NCI-H446 treated with DMSO at 0.1 percent for 48 hours (cell line): Measurements from ENCODE around the gene AKR1C8.
"Not testable (repeated sequence)": the region's sequence is repeated elsewhere in the genome, so short reads cannot be mapped to it uniquely, and the experiment has no call there.

Source experiments
- DNase-seq: peaks from one replicate; lab custom pipeline; 2025; lab: John Stamatoyannopoulos, UW

AKR1C8 gene

GRCh38 chr10:5168897-5169420 is 16.0 kb downstream of the AKR1C8 start:
- DNase-seq = no peak

GRCh38 chr10:5165738-5166137 is 19.2 kb downstream of the AKR1C8 start:
- no peak for DNase-seq

GRCh38 chr10:5163487-5163886 is 21.5 kb downstream of the AKR1C8 start:
- DNase-seq = no peak

DNA sequence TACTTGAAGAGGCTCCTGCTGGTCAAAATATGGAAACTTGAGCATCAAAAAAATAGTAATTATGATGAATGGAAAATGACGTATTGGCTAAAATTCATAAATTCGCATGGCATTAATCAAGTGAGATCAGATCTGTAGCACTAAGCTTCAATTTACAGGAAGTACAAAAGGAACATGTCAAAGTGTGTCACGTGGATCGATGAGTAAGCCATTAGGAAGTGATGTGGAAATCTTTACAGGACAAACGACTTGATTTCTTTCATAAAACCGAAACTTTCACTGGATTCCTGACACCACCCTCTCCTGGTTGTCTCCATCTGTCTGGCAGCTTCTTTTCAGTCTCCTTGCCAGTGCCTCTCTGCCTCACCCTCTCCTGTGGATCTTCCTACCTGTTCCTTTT is 25.8 kb downstream of the AKR1C8 start:
- no peak for DNase-seq

GRCh38 chr10:5157501-5157900 is 27.4 kb downstream of the AKR1C8 start:
- DNase-seq = no peak

- no peak for DNase-seq
Measured at GRCh38 chr10:5155951-5156350, 29.0 kb downstream of the AKR1C8 start.

GRCh38 chr10:5151076-5151475 is 33.9 kb downstream of the AKR1C8 start:
- DNase-seq = no peak

DNA sequence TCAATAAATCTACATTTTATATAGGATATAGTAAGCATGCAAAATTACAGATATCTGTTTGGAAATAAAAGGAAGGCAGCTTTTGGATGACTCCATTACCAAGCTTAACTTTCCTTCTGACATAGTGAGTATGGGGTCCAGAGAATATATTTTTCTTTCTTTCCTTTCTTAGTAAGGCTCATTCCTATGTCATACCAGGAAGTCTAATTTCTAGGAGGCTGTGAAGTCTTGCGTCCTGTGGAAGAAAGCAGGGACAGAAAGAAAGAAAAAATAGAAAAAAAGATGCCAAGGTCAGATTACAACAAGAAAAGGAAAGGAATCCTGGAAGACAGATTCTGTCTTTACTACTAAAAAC is 36.3 kb downstream of the AKR1C8 start:
- DNase-seq = no peak

- no peak for DNase-seq
Measured at GRCh38 chr10:5147981-5148677, 36.8 kb downstream of the AKR1C8 start.

DNA sequence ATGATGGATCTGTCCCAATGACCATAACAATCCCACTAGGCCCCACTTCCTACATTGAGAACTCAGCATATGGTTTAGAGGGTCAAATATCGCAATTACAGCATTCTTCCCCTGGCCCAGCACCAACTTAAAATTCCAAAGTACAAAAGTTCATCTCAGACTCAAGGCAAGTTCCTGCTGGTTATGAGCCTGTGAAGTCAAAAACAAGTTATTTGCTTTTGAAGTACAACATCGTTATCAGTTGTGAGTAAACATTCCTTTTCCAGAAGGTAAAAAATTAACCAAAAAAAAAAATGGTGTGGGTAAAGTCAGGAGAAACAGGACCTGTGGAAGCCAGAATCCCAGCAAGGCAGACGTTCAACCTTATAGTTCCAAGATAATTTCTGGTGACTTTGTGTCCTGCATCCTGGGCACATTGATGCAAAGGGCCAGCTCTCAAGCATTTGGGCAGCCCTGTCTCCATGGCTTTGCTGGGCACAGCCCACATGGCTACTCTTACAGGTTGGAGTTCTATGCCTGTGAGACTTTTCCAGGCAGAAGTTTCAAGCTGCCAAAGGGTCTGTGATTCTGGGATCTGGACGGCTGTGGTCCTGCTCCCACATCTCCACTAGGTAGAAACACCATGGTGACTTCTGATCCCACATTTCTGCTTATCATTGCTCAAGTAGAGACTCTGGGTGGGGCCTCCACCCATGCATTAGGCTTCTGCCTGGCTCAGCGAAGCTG is 37.5 kb downstream of the AKR1C8 start:
- no peak for DNase-seq

- DNase-seq = no peak
Measured at GRCh38 chr10:5146920-5147254, 38.1 kb downstream of the AKR1C8 start.

- no peak for DNase-seq
Measured at GRCh38 chr10:5143137-5143536, 41.8 kb downstream of the AKR1C8 start.

GRCh38 chr10:5142199-5142598 is 42.8 kb downstream of the AKR1C8 start:
- DNase-seq = no peak

DNA sequence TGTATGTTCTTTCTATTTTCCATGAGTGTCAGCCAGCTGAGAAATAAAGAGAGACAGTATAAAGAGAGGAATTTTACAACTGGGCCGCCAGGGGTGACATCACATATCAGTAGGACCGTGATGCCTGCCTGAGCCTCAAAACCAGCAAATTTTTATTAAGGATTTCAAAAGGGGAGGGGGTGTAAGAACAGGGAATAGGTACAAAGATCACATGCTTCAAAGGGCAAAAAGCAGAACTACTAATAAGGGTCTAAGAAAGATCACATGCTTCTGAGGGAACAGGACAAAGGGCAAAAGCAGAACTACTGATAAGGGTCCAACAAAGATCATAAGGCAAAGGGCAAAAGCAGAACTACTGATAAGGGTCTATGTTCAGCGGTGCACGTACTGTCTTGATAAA is 47.3 kb downstream of the AKR1C8 start:
- not testable (repeated sequence) for DNase-seq

DNA sequence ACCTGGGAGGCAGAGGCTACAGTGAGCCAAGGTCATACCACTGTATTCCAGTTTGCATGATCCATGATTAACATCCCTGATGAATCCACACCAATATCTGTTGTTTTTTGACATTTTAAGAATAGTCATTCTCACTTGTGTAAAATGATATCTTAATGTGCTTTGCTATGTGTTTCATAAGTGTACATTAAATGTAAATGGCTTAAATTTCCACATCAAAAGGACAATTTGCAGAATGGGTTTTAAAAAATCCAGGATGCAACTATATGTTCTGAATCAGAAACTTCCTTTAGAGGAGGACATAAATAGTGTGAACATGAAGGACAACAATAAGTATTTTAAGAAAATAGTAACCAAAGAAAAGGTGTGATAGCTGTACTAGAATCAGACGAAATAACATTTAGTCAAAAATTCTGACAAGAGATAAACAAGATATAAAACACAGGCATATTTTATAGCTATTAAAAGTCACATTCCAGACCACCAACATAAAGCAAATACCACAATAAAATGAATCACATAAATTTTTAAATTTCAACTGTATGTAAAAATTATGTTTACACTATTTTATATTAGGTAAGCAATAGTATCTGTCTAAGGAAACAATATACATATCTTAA is 48.4 kb downstream of the AKR1C8 start:
- DNase-seq = no peak

GRCh38 chr10:5135581-5135980 is 49.4 kb downstream of the AKR1C8 start:
- no peak for DNase-seq

DNA sequence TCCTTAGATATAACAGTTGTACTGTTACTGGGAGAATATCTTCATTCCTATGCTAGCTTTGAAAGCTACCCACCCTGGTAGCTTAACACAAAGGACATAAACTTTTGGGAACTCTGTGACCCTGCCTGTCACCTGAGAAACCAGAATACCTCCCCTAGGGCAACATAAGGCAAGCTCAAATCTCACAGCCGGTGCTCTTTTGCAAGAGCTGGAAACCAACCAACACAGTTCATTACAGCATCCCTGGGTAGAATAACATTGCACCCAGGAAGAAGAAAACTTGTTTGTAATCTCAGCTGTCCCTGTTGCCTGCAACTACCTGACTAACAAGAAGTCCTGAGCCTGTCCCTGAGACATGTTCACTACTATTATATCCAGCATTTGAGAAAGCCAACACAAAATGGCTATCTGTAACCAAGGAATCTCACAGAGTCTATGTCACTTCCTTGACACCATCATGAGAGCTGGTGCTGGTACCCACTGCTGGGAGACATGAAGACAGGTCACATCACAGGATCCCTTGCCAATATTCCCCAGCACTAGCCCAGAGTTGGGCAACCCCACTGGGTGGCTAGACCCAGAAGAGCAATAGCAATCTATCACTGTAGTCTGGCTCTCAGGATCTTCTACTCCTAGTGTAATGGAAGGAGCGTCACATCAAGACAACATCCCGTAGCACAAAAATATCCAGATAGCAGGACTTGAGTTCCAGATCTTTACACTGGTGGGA is 59.5 kb downstream of the AKR1C8 start:
- no peak for DNase-seq

DNA sequence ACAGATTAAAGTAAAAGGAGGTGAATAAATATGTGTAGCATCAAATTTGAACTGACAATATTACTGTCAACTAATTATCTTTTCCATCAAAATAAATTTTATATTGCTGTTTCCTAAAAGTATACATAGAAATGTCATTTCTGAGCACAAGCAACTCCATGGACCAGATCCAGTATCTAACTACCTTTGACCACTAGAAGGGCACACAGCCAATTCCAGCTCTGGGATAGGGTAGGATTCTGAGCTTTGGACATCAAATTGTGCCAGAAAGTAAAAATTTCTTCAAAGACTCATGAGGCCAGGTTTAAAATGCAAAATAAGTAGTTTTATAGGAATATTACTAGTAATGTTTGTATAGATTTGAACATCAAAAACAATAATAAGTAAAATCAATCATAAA is 61.1 kb downstream of the AKR1C8 start:
- no peak for DNase-seq

- DNase-seq = not testable (repeated sequence)
Measured at GRCh38 chr10:5119997-5120396, 65.0 kb downstream of the AKR1C8 start.

DNA sequence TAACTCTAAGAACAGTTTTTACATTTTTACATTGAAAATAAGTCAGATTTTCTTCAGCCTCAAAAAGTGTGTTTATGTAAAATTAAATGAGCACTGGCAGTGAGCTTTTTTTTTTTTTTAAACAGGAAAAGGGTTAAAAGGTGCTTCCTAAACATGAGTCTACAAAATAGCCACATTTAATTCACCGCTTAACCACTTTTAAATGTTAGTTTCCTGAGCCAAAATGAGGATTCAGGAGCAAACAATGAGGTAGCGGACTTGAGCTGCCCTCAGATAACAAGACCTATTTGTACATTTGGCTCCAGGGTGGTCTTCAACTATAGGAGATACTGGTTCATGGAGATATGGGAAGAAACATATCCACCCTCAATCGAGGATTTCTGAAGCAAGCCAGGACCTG is 67.9 kb downstream of the AKR1C8 start:
- no peak for DNase-seq

GRCh38 chr10:5116621-5117020 is 68.3 kb downstream of the AKR1C8 start:
- DNase-seq = no peak

DNA sequence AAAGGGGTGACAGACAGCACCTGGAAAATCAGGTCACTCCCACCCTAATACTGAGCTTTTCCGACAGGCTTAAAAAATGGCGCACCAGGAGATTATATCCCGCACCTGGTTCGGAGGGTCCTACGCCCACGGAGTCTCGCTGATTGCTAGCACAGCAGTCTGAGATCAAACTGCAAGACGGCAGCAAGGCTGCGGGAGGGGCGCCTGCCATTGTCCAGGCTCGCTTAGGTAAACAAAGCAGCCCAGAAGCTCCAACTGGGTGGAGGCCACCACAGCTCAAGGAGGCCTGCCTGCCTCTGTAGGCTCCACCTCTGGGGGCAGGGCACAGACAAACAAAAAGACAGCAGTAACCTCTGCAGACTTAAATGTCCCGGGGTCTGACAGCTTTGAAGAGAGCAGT is 75.1 kb downstream of the AKR1C8 start:
- DNase-seq = not testable (repeated sequence)
